GM12878 (cell line): Measurements from ENCODE around the gene AK5. TPM values are rescaled to one million over a fixed set of nuclear protein-coding genes. Genes with fewer than 3 reads are reported as not detected.

Experiments used
- BACH1 ChIP-seq: fragments of 450-650 bp; IDR thresholded peaks from 2 replicates; pipeline ENCODE4 v1.6.1; 2017; ENCODE audit warnings: mild to moderate bottlenecking, borderline replicate concordance
- BHLHE40 ChIP-seq, 2 experiments: fragments of 450-650 bp in 1 of 2; IDR thresholded peaks; 2 replicates each; pipeline ENCODE4 v1.6.1; 2011 to 2017; ENCODE audit warnings: low read depth in 2 of 2, borderline replicate concordance in 1 of 2, improper control_type of control experiment in 1 of 2, low read length in 1 of 2, mild to moderate bottlenecking in 1 of 2
- CBX3 ChIP-seq: fragments of 200-600 bp; sonication (generic); IDR thresholded peaks from 2 replicates; pipeline ENCODE4 v1.6.1; 2016; ENCODE audit warnings: low read depth, borderline replicate concordance
- HDAC2 ChIP-seq: fragments of 200-600 bp; sonication (generic); IDR thresholded peaks from 2 replicates; pipeline ENCODE4 v1.6.1; 2017
- IRF5 ChIP-seq: fragments of 450-650 bp; IDR thresholded peaks from 2 replicates; pipeline ENCODE4 v1.6.1; 2017; ENCODE audit warnings: borderline replicate concordance
- KDM1A ChIP-seq: fragments of 200-600 bp; sonication (generic); IDR thresholded peaks from 2 replicates; pipeline ENCODE4 v1.6.1; 2016; ENCODE audit warnings: borderline replicate concordance
- MTA2 ChIP-seq: fragments of 450-650 bp; IDR thresholded peaks from 2 replicates; pipeline ENCODE4 v1.6.1; 2016; ENCODE audit warnings: low read depth, mild to moderate bottlenecking, moderate library complexity
- MTA3 ChIP-seq: IDR thresholded peaks from 2 replicates; pipeline ENCODE4 v1.6.1; 2012; ENCODE audit warnings: low read length, inconsistent platforms, borderline replicate concordance
- MXI1 ChIP-seq: fragments of 150-350 bp; IDR thresholded peaks from 2 replicates; pipeline ENCODE4 v1.6.1; 2011; ENCODE audit warnings: low read depth, mild to moderate bottlenecking, inconsistent platforms, low read length, improper control_type of control experiment
- MYB ChIP-seq: fragments of 150-350 bp; IDR thresholded peaks from 2 replicates; pipeline ENCODE4 v1.6.1; 2014; ENCODE audit warnings: mild to moderate bottlenecking, low read depth, low read length, borderline replicate concordance
- MYC ChIP-seq: IDR thresholded peaks from 2 replicates; pipeline ENCODE4 v1.6.1; 2011; ENCODE audit warnings: mild to moderate bottlenecking, low read length, moderate library complexity, inconsistent platforms; ENCODE audit not compliant: insufficient read depth, insufficient replicate concordance, insufficient read length, severe bottlenecking
- NKRF ChIP-seq: fragments of 450-650 bp; conservative IDR thresholded peaks from 2 replicates; pipeline ENCODE4 v1.6.1; 2017; ENCODE audit warnings: mild to moderate bottlenecking, moderate library complexity
- POLR2AphosphoS5 ChIP-seq: IDR thresholded peaks from 2 replicates; pipeline ENCODE4 v1.6.1; 2011; ENCODE audit warnings: mild to moderate bottlenecking, low read length, inconsistent platforms
- SUZ12 ChIP-seq: fragments of 200-600 bp; sonication (generic); IDR thresholded peaks from one replicate; pipeline ENCODE4 v1.6.1; 2018; ENCODE audit warnings: antibody characterized with exemption, mild to moderate bottlenecking; ENCODE audit not compliant: unreplicated experiment
- ZNF217 ChIP-seq: fragments of 450-650 bp; IDR thresholded peaks from 2 replicates; pipeline ENCODE4 v1.6.1; 2017; ENCODE audit warnings: antibody characterized with exemption, mild to moderate bottlenecking
- ZNF687 ChIP-seq: fragments of 450-650 bp; IDR thresholded peaks from 2 replicates; pipeline ENCODE4 v1.6.1; 2017; ENCODE audit warnings: mild to moderate bottlenecking, moderate library complexity
- polyA plus RNA-seq, 11 experiments: library from polyadenylated mRNA; depleted of rRNA in 4 of 11; unstranded in 6 of 11; stranded (reverse) in 5 of 11; fragments of >200 nt; fragmentation: Nextera tagmentation in 4 of 11; fragmentation: Illumina TruSeq in 1 of 11; extraction: Ambion mirVana in 4 of 11; extraction: Trizol in 1 of 11; gene quantifications; 1 replicate in 1 of 11; 2 replicates in 10 of 11; pipeline versions ENCODE4 v1.2.1 to v1.2.3, GENCODE V29; 2011 to 2016; ENCODE audit warnings: inconsistent platforms in 2 of 11, missing spikeins in 2 of 11, low read depth in 1 of 11
- total RNA-seq, 4 experiments: library from RNA; depleted of rRNA in 3 of 4; stranded (reverse); fragments of >200 nt in 3 of 4; fragmentation: Illumina TruSeq in 1 of 4; extraction: Trizol in 1 of 4; gene quantifications; 2 replicates each; pipeline versions ENCODE4 v1.2.1 to v1.2.3, GENCODE V29; 2013 to 2021

The AK5 gene
- total and polyA plus RNA-seq, 10 of the 15 experiments (the other 5 are each of a cell fraction or from before 2014, with no cell fraction given), result 0.08 to 0.33 TPM; not detected in 8

- TF ChIP-seq ZNF687 (no peak), POLR2AphosphoS5 (no peak), BACH1 (no peak), BHLHE40 (IDR thresholded peaks at IDR 0.05; ENCODE audit: borderline replicate concordance in 1 of 2, low read depth in 2 of 2, low read length in 1 of 2) (no peak), KDM1A (no peak), MYB (no peak), CBX3 (no peak), ZNF217 (no peak), IRF5 (no peak), NKRF (no peak), MTA2 (no peak), MXI1 (no peak), MYC (no peak), HDAC2 (no peak), SUZ12 (no peak), MTA3 (no peak)
These were observed 113.2 kb downstream of the AK5 start (continued) for GRCh38 chr1:77395051-77395450.
